ENCODE results near the gene MAST4.

MAST4 gene

DNA sequence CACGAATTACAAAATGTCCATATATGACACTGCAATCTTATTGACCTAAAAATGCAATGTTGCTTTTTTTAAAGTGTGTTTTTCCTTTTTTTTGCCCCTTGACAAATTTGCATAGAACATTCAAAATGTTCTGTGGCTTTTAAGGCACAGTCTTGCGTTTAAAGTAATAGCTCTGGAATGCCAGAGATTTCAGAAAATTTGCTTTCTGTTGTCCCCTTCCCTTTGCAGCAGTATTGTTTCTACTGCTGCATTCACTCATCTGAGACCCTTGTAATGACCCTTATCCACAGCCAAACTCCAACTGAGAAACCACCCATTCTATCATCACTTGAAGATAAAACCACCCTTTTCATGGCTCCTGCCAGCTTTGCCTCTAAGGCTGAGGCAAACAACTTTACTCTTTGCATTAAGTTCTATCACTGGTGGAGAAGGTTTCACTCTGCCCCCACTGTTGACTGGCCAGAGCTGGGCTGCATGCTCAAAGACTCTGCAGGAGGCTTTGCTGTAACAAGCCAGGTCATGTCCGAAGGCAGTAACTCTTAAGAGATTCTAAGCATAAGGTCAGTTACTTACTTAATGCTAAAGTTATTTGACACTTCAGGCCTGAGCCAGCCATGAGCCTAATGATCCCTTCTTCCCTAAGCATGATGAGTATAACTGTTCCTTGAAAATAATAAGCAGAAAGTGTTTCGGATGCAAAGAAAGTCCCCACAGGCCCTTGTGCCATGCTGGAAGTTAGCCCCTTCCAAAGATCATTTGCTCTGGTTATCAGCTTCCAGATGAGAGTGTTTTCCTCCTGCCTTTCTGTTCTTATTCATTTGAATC, 498.5 kb downstream of the MAST4 start:
- no peaks in the 10 kb centered on the region for H3K27me3 ChIP-seq (replicated peaks; ENCODE audit: control insufficient read depth, insufficient read depth, low read length)
- H3K36me3 ChIP-seq (ENCODE audit: control insufficient read depth, insufficient read depth, low read length), result no peaks in the 10 kb centered on the region
- no peak for DNase-seq (ENCODE audit: extremely low read depth, insufficient read length)
- H3K4me3 ChIP-seq (replicated peaks; ENCODE audit: low read depth, low read length), result no peak overlapping the region
- TF ChIP-seq, protein P1, sequence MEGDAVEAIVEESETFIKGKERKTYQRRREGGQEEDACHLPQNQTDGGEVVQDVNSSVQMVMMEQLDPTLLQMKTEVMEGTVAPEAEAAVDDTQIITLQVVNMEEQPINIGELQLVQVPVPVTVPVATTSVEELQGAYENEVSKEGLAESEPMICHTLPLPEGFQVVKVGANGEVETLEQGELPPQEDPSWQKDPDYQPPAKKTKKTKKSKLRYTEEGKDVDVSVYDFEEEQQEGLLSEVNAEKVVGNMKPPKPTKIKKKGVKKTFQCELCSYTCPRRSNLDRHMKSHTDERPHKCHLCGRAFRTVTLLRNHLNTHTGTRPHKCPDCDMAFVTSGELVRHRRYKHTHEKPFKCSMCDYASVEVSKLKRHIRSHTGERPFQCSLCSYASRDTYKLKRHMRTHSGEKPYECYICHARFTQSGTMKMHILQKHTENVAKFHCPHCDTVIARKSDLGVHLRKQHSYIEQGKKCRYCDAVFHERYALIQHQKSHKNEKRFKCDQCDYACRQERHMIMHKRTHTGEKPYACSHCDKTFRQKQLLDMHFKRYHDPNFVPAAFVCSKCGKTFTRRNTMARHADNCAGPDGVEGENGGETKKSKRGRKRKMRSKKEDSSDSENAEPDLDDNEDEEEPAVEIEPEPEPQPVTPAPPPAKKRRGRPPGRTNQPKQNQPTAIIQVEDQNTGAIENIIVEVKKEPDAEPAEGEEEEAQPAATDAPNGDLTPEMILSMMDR (IDR thresholded peaks at IDR 0.05; ENCODE audit: insufficient read depth, low read length, poor library complexity, severe bottlenecking), result no peak

DNA sequence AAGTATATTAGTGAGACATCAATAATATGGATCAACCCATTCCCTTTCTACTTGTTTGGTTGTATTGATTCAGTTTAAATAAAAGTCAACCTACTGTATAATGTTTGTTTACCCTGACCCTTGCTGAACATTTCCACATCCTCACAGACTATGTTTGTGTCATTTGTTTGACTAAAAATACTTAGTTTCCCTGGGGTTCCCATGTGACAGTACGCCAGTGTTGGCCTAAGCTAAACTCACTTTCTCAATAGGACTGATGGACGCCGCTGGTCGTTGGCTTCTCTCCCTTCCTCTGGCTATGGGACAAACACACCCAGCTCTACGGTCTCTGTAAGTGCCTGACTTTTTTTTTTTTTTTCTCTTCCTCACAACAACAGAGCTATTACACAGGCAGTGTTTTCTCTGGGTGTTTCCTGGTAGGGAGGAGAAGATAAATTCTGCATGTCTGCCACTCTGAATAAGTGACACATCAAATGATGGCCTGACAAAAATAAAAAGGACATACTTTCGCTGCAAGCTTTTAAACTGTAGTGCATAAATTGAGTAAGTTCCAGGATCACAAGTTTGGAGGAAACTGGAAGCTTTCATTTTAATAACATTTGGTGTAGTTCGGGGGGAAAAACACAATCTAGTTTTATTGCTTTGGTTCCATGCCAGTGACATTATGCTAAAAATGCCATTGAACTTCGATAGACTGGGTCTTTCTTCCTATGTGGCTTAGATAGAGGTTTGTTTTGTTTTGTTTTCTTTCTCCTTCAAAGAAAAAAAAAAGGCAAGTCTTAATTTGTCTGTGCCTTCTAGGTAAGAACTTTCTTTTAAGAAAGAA, 499.4 kb downstream of the MAST4 start:
- TF ChIP-seq, protein P1 (IDR thresholded peaks at IDR 0.05; ENCODE audit: insufficient read depth, low read length, poor library complexity, severe bottlenecking), result no peak
- DNase-seq (ENCODE audit: extremely low read depth, insufficient read length), result no peak
- H3K27me3 ChIP-seq (replicated peaks; ENCODE audit: control insufficient read depth, insufficient read depth, low read length), result no peaks in the 10 kb centered on the region
- no peaks in the 10 kb centered on the region for H3K36me3 ChIP-seq (ENCODE audit: control insufficient read depth, insufficient read depth, low read length)
- H3K4me3 ChIP-seq (replicated peaks; ENCODE audit: low read depth, low read length), result no peak overlapping the region

DNA sequence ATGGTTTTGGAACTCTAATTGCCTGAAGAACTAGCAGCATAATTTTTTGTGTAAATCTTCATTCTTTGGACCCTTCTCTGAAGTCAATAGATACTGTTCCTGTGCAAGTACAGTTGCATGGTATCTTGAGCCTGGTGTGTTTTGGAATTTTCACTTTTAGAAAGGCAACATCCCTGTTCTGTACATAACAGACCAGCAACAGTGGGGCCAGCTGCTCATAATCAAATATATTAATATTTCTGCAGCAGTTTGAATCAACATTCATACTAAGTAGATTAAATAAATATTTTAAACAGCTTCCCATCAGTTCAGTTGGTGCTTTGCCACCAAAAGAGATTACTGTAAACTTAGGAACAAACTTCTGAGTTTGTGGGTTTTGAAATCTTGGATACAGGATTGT, 502.5 kb downstream of the MAST4 start:
- Histone ChIP-seq H3K36me3 (ENCODE audit: control insufficient read depth, insufficient read depth, low read length) (no peaks in the 10 kb centered on the region), H3K4me3 (replicated peaks; ENCODE audit: low read depth, low read length) (no peak overlapping the region), H3K27me3 (replicated peaks; ENCODE audit: control insufficient read depth, insufficient read depth, low read length) (no peaks in the 10 kb centered on the region; the same call in 1 of the 2 replicates)
- DNase-seq (ENCODE audit: extremely low read depth, insufficient read length), result no peak
- TF ChIP-seq, protein P1 (IDR thresholded peaks at IDR 0.05; ENCODE audit: insufficient read depth, low read length, poor library complexity, severe bottlenecking), result no peak

DNA sequence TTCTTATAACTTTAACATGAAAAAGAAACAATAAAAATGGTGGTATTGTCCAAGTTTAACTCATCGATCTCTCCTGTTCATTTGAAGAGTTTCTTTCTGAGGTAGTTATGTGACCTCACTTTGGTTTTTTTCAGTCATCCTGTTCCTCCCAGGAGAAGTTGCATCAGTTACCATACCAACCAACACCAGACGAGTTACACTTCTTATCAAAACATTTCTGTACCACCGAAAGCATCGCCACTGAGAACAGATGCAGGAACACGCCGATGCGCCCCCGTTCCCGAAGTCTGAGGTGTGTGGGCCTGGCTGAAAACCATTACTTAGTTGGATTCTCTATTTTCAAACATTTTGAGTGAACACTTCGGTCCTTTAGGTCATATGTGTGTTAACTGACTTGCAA, 504.1 kb downstream of the MAST4 start:
- TF ChIP-seq, protein P1 (IDR thresholded peaks at IDR 0.05; ENCODE audit: insufficient read depth, low read length, poor library complexity, severe bottlenecking), result no peak
- no peak overlapping the region for H3K4me3 ChIP-seq (replicated peaks; ENCODE audit: low read depth, low read length)
- DNase-seq (ENCODE audit: extremely low read depth, insufficient read length), result no peak
- H3K36me3 ChIP-seq (ENCODE audit: control insufficient read depth, insufficient read depth, low read length), result no peaks in the 10 kb centered on the region
- no peaks in the 10 kb centered on the region; the same call in 1 of the 2 replicates for H3K27me3 ChIP-seq (replicated peaks; ENCODE audit: control insufficient read depth, insufficient read depth, low read length)

DNA sequence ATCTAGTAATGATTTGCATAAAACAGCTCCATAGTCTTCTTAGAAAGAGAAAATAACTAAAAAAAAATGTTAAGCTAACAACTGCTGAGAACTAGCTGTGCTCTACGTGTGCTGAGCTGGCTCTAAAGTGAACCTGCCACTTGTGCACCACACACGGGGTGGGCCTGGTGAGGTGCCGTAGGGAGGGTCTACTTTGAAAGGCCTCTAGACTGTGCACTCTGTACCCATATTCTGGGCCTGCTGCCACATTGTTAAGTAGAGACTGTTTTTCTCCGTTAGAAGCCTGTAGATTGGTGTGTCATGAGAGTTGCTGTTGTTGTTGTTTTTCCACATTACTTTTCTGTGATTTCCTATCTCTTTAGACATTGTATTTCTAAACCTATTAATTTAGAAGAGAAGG, 506.5 kb downstream of the MAST4 start:
- H3K27me3 ChIP-seq (replicated peaks; ENCODE audit: control insufficient read depth, insufficient read depth, low read length), result no peaks in the 10 kb centered on the region; the same call in 1 of the 2 replicates
- H3K4me3 ChIP-seq (replicated peaks; ENCODE audit: low read depth, low read length), result no peak overlapping the region
- no peak for DNase-seq (ENCODE audit: extremely low read depth, insufficient read length)
- TF ChIP-seq, protein P1 (IDR thresholded peaks at IDR 0.05; ENCODE audit: insufficient read depth, low read length, poor library complexity, severe bottlenecking), result no peak
- H3K36me3 ChIP-seq (ENCODE audit: control insufficient read depth, insufficient read depth, low read length), result no peaks in the 10 kb centered on the region

Measured in GM06990 (cell line).